BLaER1 treated with 17β-estradiol and CSF1 and Interleukin-3, amounts not matched to agents 10 nM and 100 nM (cell line): ENCODE results near the gene CLDN14.

Experiments
- H3K27ac ChIP-seq, 11 experiments: shearing (Covaris generic); formaldehyde crosslinking; 2 replicates each; pipeline ENCODE4 v1.8.1; 2022
- H3K27me3 ChIP-seq, 11 experiments: shearing (Covaris generic); formaldehyde crosslinking; 2 replicates each; pipeline ENCODE4 v1.8.1; 2022
- H3K36me3 ChIP-seq, 11 experiments: shearing (Covaris generic); formaldehyde crosslinking; 2 replicates each; pipeline ENCODE4 v1.8.1; 2022
- H3K4me1 ChIP-seq, 10 experiments: shearing (Covaris generic); formaldehyde crosslinking; 2 replicates each; pipeline ENCODE4 v1.8.1; 2022
- H3K4me2 ChIP-seq, 11 experiments: shearing (Covaris generic); formaldehyde crosslinking; 2 replicates each; pipeline ENCODE4 v1.8.1; 2022
- H3K4me3 ChIP-seq, 10 experiments: shearing (Covaris generic); formaldehyde crosslinking; 2 replicates each; pipeline ENCODE4 v1.8.1; 2022
- H3K9ac ChIP-seq, 11 experiments: shearing (Covaris generic); formaldehyde crosslinking; 2 replicates each; pipeline ENCODE4 v1.8.1; 2022
- H3K9me3 ChIP-seq, 11 experiments: shearing (Covaris generic); formaldehyde crosslinking; replicated peaks in 1 of 11; 2 replicates each; pipeline ENCODE4 v1.8.1; 2022
- H4K20me1 ChIP-seq, 11 experiments: shearing (Covaris generic); formaldehyde crosslinking; 2 replicates each; pipeline ENCODE4 v1.8.1; 2022
- Cebpa-rat ChIP-seq, 11 experiments: shearing (Covaris generic); IDR thresholded peaks; 2 replicates each; pipeline ENCODE4 v1.8.1; 2022

The CLDN14 gene

GRCh38 chr21:36479415-36480402, at the start of gene CLDN14:
Gene CLDN14, minus strand, starts transcription at chr21:36480122. Its CDS starts 18,427 bp downstream, at chr21:36461695.
- H3K27ac ChIP-seq = no peak within 1 kb of the TSS
- no peak within 1 kb of the TSS for H3K4me3 ChIP-seq
- no peaks in the 10 kb centered on the region for H4K20me1 ChIP-seq
- H3K9me3 ChIP-seq = no peaks in the 10 kb centered on the region
- no peak for TF ChIP-seq Cebpa-rat (IDR thresholded peaks at IDR 0.05)
- H3K27me3 ChIP-seq = no peaks in the 10 kb centered on the region
- H3K4me2 ChIP-seq = no peak within 1 kb of the TSS
- H3K36me3 ChIP-seq = no peaks in the 10 kb centered on the region
- H3K9ac ChIP-seq = no peak within 1 kb of the TSS
- H3K4me1 ChIP-seq = no peaks in the 10 kb centered on the region

GRCh38 chr21:36528716-36529115, 48.8 kb upstream of the CLDN14 start:
- Histone ChIP-seq H3K27ac (no peak overlapping the region), H3K9ac (no peak overlapping the region), H3K4me2 (no peak overlapping the region), H4K20me1 (no peaks in the 10 kb centered on the region), H3K36me3 (no peaks in the 10 kb centered on the region), H3K4me1 (no peaks in the 10 kb centered on the region), H3K27me3 (no peaks in the 10 kb centered on the region), H3K9me3 (no peaks in the 10 kb centered on the region; a peak in 1 of 22 replicates), H3K4me3 (no peak overlapping the region)
- TF ChIP-seq Cebpa-rat (IDR thresholded peaks at IDR 0.05) = no peak

- Histone ChIP-seq H3K27ac (no peak overlapping the region), H3K9me3 (no peaks in the 10 kb centered on the region; a peak in 1 of 22 replicates), H3K36me3 (no peaks in the 10 kb centered on the region), H3K27me3 (no peaks in the 10 kb centered on the region), H3K4me2 (no peak overlapping the region), H3K9ac (no peak overlapping the region), H3K4me1 (no peaks in the 10 kb centered on the region), H3K4me3 (no peak overlapping the region), H4K20me1 (no peaks in the 10 kb centered on the region)
- no peak for TF ChIP-seq Cebpa-rat (IDR thresholded peaks at IDR 0.05)
These were observed 47.4 kb upstream of the CLDN14 start for GRCh38 chr21:36527317-36527716.

GRCh38 chr21:36526104-36526503, 46.2 kb upstream of the CLDN14 start:
- Histone ChIP-seq H3K4me3 (no peak overlapping the region), H3K9me3 (peaks cover 0 to 6% (median 1%) of the 10 kb centered on the region in 11 experiments; a peak in 13 of 22 replicates), H3K36me3 (no peaks in the 10 kb centered on the region), H4K20me1 (no peaks in the 10 kb centered on the region), H3K27me3 (no peaks in the 10 kb centered on the region), H3K4me1 (no peaks in the 10 kb centered on the region), H3K9ac (no peak overlapping the region), H3K27ac (no peak overlapping the region), H3K4me2 (no peak overlapping the region)
- TF ChIP-seq Cebpa-rat (IDR thresholded peaks at IDR 0.05) = no peak

- H3K4me3 ChIP-seq = no peak overlapping the region
- H3K9ac ChIP-seq = no peak overlapping the region
- no peak for TF ChIP-seq Cebpa-rat (IDR thresholded peaks at IDR 0.05)
- H4K20me1 ChIP-seq = no peaks in the 10 kb centered on the region
- H3K4me2 ChIP-seq = no peak overlapping the region
- no peaks in the 10 kb centered on the region for H3K27me3 ChIP-seq
- H3K27ac ChIP-seq = no peak overlapping the region
- H3K4me1 ChIP-seq = no peaks in the 10 kb centered on the region
- peaks cover 15 to 22% (median 18%) of the 10 kb centered on the region in 11 experiments for H3K9me3 ChIP-seq
- H3K36me3 ChIP-seq = no peaks in the 10 kb centered on the region
These were observed 44.6 kb upstream of the CLDN14 start for GRCh38 chr21:36524477-36524876.

- Histone ChIP-seq H3K4me1 (no peaks in the 10 kb centered on the region; a peak in 1 of 20 replicates), H3K4me2 (no peak overlapping the region), H3K9me3 (peaks cover 18 to 38% (median 30%) of the 10 kb centered on the region in 11 experiments), H4K20me1 (no peaks in the 10 kb centered on the region), H3K36me3 (no peaks in the 10 kb centered on the region), H3K27ac (no peak overlapping the region), H3K27me3 (no peaks in the 10 kb centered on the region), H3K9ac (no peak overlapping the region), H3K4me3 (no peak overlapping the region)
- no peak for TF ChIP-seq Cebpa-rat (IDR thresholded peaks at IDR 0.05)
These were observed 42.4 kb upstream of the CLDN14 start for GRCh38 chr21:36522219-36522808.

- H3K27ac ChIP-seq = no peak overlapping the region
- no peak overlapping the region for H3K9ac ChIP-seq
- no peak overlapping the region for H3K4me3 ChIP-seq
- H3K4me1 ChIP-seq = no peaks in the 10 kb centered on the region; a peak in 1 of 20 replicates
- H3K27me3 ChIP-seq = no peaks in the 10 kb centered on the region
- no peak overlapping the region for H3K4me2 ChIP-seq
- peaks cover 18 to 39% (median 31%) of the 10 kb centered on the region in 11 experiments for H3K9me3 ChIP-seq
- H3K36me3 ChIP-seq = no peaks in the 10 kb centered on the region
- no peak for TF ChIP-seq Cebpa-rat (IDR thresholded peaks at IDR 0.05)
- H4K20me1 ChIP-seq = no peaks in the 10 kb centered on the region
These were observed 39.1 kb upstream of the CLDN14 start for GRCh38 chr21:36518883-36519492.

GRCh38 chr21:36517366-36518075, 37.6 kb upstream of the CLDN14 start:
- Histone ChIP-seq H3K4me2 (no peak overlapping the region), H3K9ac (no peak overlapping the region), H4K20me1 (no peaks in the 10 kb centered on the region), H3K4me1 (peaks cover 0 to 13% (median 8%) of the 10 kb centered on the region in 10 experiments; a peak in 14 of 20 replicates), H3K36me3 (no peaks in the 10 kb centered on the region), H3K9me3 (peaks cover 18 to 39% (median 31%) of the 10 kb centered on the region in 11 experiments), H3K27ac (no peak overlapping the region), H3K27me3 (no peaks in the 10 kb centered on the region), H3K4me3 (no peak overlapping the region)
- TF ChIP-seq Cebpa-rat (IDR thresholded peaks at IDR 0.05) = no peak

- Histone ChIP-seq H3K27me3 (no peaks in the 10 kb centered on the region), H3K9me3 (peaks cover 18 to 35% (median 27%) of the 10 kb centered on the region in 11 experiments), H4K20me1 (no peaks in the 10 kb centered on the region), H3K4me2 (no peak overlapping the region), H3K4me3 (no peak overlapping the region), H3K9ac (no peak overlapping the region), H3K27ac (no peak overlapping the region), H3K36me3 (no peaks in the 10 kb centered on the region), H3K4me1 (peaks cover 0 to 25% (median 18%) of the 10 kb centered on the region in 10 experiments; a peak in 15 of 20 replicates)
- no peak for TF ChIP-seq Cebpa-rat (IDR thresholded peaks at IDR 0.05)
These were observed 36.4 kb upstream of the CLDN14 start for GRCh38 chr21:36516281-36516680.
